Measurements from ENCODE around the gene TMEM117. TPM values are rescaled to one million over a fixed set of nuclear protein-coding genes. Genes with fewer than 3 reads are reported as not detected.
"Not testable (repeated sequence)": the region's sequence is repeated elsewhere in the genome, so short reads cannot be mapped to it uniquely, and the experiment has no call there.

TMEM117 gene
- total RNA-seq, 1 donor from 2014 or later: 12.4 TPM

DNA sequence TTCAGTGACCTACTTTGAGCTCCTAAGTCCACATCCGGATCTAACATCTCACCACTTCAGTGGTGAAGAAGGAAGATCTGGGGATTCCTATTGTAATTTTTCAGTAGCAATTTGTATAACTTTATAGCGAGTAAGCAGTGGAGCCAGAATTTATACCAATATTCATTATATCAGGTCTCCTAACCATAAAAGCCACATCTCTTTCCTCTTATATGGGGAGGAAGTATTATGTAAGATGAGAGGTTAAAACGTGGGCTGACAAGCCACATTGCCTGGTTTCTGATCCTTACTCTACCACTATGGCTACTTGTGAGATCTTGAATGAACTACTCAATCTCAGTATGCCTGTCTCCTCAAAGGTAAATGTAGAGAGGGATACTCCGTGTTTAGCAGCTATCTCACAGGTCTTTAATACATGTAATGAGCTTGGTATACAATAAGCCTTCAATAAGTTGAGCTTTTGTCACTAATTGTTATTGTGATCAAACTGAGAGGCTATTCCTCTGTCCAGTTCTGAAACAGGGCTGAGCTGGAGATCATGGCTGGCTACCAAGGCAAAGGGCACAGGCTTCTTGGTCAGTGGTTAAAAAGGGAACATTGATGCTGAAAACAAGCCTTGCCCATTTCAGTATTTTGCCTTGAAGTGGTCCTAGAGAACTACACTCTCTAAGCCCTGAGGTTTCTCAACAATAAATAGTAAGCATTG is 3.3 kb upstream of the TMEM117 start:
- TF ChIP-seq, protein P1, sequence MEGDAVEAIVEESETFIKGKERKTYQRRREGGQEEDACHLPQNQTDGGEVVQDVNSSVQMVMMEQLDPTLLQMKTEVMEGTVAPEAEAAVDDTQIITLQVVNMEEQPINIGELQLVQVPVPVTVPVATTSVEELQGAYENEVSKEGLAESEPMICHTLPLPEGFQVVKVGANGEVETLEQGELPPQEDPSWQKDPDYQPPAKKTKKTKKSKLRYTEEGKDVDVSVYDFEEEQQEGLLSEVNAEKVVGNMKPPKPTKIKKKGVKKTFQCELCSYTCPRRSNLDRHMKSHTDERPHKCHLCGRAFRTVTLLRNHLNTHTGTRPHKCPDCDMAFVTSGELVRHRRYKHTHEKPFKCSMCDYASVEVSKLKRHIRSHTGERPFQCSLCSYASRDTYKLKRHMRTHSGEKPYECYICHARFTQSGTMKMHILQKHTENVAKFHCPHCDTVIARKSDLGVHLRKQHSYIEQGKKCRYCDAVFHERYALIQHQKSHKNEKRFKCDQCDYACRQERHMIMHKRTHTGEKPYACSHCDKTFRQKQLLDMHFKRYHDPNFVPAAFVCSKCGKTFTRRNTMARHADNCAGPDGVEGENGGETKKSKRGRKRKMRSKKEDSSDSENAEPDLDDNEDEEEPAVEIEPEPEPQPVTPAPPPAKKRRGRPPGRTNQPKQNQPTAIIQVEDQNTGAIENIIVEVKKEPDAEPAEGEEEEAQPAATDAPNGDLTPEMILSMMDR (IDR thresholded peaks at IDR 0.05; ENCODE audit: insufficient read depth, low read length, poor library complexity, severe bottlenecking): no peak
- no peaks in the 10 kb centered on the region for H3K27me3 ChIP-seq (ENCODE audit: control insufficient read depth, insufficient read depth, low read length)
- DNase-seq (ENCODE audit: low read depth): no peak
- H3K36me3 ChIP-seq (ENCODE audit: control insufficient read depth, insufficient read depth, low read length): no peaks in the 10 kb centered on the region
- no peak overlapping the region for H3K4me3 ChIP-seq (ENCODE audit: low read depth, low read length)

DNA sequence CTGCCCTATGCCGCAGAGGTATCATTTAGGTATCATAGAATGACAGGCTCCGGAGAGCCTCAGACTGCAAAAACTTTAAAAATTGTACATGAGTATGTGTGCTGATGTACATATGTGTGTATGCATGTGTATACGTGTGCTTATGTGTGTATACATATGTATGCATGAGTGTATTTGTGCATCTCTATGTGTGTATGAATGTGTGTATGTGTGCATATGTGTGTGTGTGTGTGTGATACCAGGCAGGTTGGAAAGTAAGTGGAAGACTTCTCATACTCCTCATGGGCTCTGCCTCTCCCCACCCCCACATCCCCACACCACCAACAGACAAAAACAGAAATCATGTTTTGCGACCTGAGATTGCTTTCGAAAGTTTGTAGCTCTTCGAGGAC is 621 bp upstream of the TMEM117 start:
- Histone ChIP-seq H3K36me3 (ENCODE audit: control insufficient read depth, insufficient read depth, low read length) (no peaks in the 10 kb centered on the region), H3K27me3 (ENCODE audit: control insufficient read depth, insufficient read depth, low read length) (no peaks in the 10 kb centered on the region), H3K4me3 (ENCODE audit: low read depth, low read length) (peak overlapping the region; percentile 40)
- no peak for DNase-seq (ENCODE audit: low read depth)
- TF ChIP-seq, protein P1 (IDR thresholded peaks at IDR 0.05; ENCODE audit: insufficient read depth, low read length, poor library complexity, severe bottlenecking): no peak

DNA sequence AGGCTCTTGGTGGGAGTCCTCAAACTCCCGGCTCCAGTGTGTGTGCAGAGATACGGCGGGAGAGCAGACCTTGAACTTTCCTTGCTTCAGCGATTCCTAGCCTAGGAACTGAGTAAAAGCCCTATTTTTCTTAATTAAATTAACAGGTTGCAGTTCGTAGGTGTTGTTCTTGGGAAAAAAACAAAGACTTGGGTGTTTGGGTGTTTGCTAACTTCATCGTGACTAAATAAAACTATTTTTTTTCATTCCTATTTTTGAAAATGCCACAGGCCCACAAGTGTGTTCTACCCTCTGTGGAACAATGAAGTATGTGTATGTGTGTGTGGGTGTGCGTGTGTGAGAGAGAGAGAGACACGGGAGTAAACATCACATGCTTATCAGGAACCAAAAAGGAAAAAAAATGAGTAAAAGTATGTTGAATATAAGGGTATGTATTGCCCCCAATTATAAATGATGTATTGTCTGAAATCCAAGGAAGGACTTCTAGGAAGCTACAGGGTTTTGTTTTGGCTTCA is 651 bp downstream of the TMEM117 start:
- TF ChIP-seq, protein P1 (IDR thresholded peaks at IDR 0.05; ENCODE audit: insufficient read depth, low read length, poor library complexity, severe bottlenecking): no peak
- no peak for DNase-seq (ENCODE audit: low read depth)
- H3K27me3 ChIP-seq (ENCODE audit: control insufficient read depth, insufficient read depth, low read length): no peaks in the 10 kb centered on the region
- no peaks in the 10 kb centered on the region for H3K36me3 ChIP-seq (ENCODE audit: control insufficient read depth, insufficient read depth, low read length)
- peak overlapping the region; percentile 40 for H3K4me3 ChIP-seq (ENCODE audit: low read depth, low read length)

DNA sequence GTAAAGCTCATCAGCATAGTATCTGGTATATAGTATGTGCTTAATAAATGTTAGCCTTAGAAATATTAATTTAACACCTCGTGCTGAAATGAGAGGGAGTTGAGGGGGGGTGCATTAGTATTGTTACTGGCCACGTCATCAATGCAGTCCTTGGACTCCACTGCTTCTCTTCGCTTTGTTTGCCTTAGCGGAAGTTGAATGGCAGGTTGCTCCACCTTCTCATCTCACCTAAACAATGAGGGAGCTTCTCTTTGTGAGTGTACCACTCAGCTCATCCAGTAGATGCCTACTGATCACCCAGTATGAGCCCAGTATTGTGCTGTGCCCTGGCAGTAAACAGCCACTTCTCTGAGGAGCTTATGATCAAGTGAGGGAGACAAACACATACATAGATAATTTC is 4.5 kb downstream of the TMEM117 start:
- Histone ChIP-seq H3K36me3 (ENCODE audit: control insufficient read depth, insufficient read depth, low read length) (no peaks in the 10 kb centered on the region), H3K4me3 (ENCODE audit: low read depth, low read length) (no peak overlapping the region), H3K27me3 (ENCODE audit: control insufficient read depth, insufficient read depth, low read length) (no peaks in the 10 kb centered on the region)
- TF ChIP-seq, protein P1 (IDR thresholded peaks at IDR 0.05; ENCODE audit: insufficient read depth, low read length, poor library complexity, severe bottlenecking): no peak
- DNase-seq (ENCODE audit: low read depth): no peak

DNA sequence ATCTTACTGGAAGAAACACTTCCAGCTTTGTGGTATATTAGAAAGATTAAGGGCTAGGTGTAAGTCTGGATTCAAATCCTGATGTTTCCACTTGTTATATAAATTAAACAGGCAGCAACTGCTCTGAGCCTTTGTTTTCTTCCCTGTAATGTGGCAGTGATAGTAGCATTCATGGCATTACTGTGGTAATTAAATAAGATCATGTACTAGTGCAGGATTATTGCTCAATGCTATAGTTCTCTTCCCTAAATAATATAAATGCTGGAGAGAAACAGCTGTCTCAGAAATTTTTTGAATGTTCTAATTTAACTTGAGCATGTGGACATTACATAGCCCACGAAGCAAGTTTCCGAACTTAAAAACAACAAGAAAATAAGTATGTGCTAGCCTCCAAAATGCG is 5.4 kb downstream of the TMEM117 start:
- Histone ChIP-seq H3K36me3 (ENCODE audit: control insufficient read depth, insufficient read depth, low read length) (no peaks in the 10 kb centered on the region), H3K27me3 (ENCODE audit: control insufficient read depth, insufficient read depth, low read length) (no peaks in the 10 kb centered on the region), H3K4me3 (ENCODE audit: low read depth, low read length) (no peak overlapping the region)
- DNase-seq (ENCODE audit: low read depth): no peak
- TF ChIP-seq, protein P1 (IDR thresholded peaks at IDR 0.05; ENCODE audit: insufficient read depth, low read length, poor library complexity, severe bottlenecking): no peak

DNA sequence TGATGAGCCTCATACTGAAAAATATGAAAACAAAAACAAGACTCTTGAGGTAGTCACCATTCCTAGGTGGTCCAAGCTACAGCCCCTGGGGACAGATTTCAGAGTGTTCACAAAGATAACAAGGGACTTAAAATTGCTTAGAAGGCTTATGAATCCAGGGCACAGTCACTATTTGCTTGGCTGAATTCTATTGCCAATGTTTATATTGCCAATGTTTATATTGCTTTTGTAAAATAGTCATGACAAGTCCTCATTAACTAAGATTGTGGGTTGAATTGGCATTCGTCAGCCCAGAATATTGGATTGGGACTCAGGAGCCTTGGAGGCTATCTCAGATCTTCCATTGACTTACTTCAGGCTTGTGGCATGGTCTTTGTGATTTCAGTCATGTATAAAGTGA is 6.4 kb downstream of the TMEM117 start:
- no peak overlapping the region for H3K4me3 ChIP-seq (ENCODE audit: low read depth, low read length)
- H3K36me3 ChIP-seq (ENCODE audit: control insufficient read depth, insufficient read depth, low read length): no peaks in the 10 kb centered on the region
- no peaks in the 10 kb centered on the region for H3K27me3 ChIP-seq (ENCODE audit: control insufficient read depth, insufficient read depth, low read length)
- TF ChIP-seq, protein P1 (IDR thresholded peaks at IDR 0.05; ENCODE audit: insufficient read depth, low read length, poor library complexity, severe bottlenecking): no peak
- no peak for DNase-seq (ENCODE audit: low read depth)

DNA sequence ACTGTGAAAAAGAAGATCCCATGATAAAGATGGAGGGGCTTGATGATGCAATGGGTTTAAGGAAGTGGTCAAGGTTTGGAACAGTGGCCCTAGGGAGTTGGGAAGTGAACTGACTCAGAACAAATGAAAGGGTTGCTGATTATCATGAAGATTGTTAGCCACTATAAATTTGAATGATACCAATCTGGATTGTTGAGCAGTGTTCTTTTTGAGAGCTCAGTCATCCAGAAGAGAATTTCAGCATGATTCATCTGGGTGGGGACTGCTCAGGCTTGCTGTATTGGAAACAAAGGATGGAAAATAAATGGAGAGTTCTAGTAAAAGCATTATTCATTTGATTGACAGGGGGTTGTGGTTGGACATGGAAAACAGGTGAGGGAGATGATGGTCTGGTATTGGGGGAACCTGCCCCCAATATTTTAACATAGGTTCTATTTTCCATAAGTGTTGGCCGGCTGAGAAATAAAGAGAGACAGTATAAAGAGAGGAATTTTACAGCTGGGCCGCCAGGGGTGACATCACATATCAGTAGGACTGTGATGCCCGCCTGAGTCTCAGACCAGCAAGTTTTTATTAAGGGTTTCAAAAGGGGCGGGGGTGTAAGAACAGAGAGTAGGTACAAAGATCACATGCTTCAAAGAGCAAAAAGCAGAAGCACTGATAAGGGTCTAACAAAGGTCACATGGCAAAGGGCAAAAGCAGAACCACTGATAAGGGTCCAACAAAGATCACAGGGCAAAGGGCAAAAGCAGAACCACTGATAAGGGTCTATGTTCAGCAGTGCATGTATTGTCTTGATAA is 11.7 kb downstream of the TMEM117 start:
- peak; percentile 65 for DNase-seq (ENCODE audit: low read depth)
- not testable (repeated sequence) for H3K27me3 ChIP-seq (ENCODE audit: control insufficient read depth, insufficient read depth, low read length); H3K4me3 ChIP-seq (ENCODE audit: low read depth, low read length); H3K36me3 ChIP-seq (ENCODE audit: control insufficient read depth, insufficient read depth, low read length)

Measured in kidney epithelial cell (primary cell).